CD4-positive, alpha-beta memory T cell (primary cell): ENCODE data around the gene SLC10A2. TPM values are rescaled to one million over a fixed set of nuclear protein-coding genes. Genes with fewer than 3 reads are reported as not detected.

Experiments
- polyA plus RNA-seq, 2 donors: library from polyadenylated mRNA; unstranded; fragments of 300-500 nt; fragmentation: Illumina TruSeq; gene quantifications; one replicate each; pipeline ENCODE4 v1.2.3, GENCODE V29; 2021
- total RNA-seq, 2 experiments: library from RNA; stranded (reverse); gene quantifications; one replicate each; pipeline ENCODE4 v1.2.3, GENCODE V29; 2021

SLC10A2 gene
- total and polyA plus RNA-seq, 4 experiments from 2014 or later: not detected

Other genes starting within 250 kb of the SLC10A2 start
- 100 to 1,000 TPM; 134 to 136 TPM for gene ERCC5, start 220.4 kb downstream of the SLC10A2 start, total RNA-seq
- gene ERCC5, start 220.4 kb downstream of the SLC10A2 start, polyA plus RNA-seq: 10 to 100 TPM; 23.6 to 62.6 TPM